OCI-M1 (cell line): ENCODE data around the gene ACVRL1.

Source experiments
- DNase-seq: peaks from one replicate; lab custom pipeline; 2025; lab: John Stamatoyannopoulos, UW

ACVRL1 gene

GRCh38 chr12:51917041-51917590 lies 9.8 kb downstream of the ACVRL1 start:
- DNase-seq, result no peak

- DNase-seq, result peak; percentile 73
Observed at GRCh38 chr12:51917746-51918453, 10.6 kb downstream of the ACVRL1 start.

- no peak for DNase-seq
Observed at GRCh38 chr12:51920046-51920445, 12.7 kb downstream of the ACVRL1 start.

GRCh38 chr12:51921017-51921725 lies 13.9 kb downstream of the ACVRL1 start:
- no peak for DNase-seq

- DNase-seq, result no peak
Observed at GRCh38 chr12:51922146-51922545, 14.8 kb downstream of the ACVRL1 start.

- DNase-seq, result no peak
Observed at GRCh38 chr12:51922762-51923505, 15.6 kb downstream of the ACVRL1 start.

- peak; percentile 62 for DNase-seq
Observed at GRCh38 chr12:51923506-51924365, 16.4 kb downstream of the ACVRL1 start.

GRCh38 chr12:51924551-51925319 lies 17.4 kb downstream of the ACVRL1 start:
- DNase-seq, result no peak

- peak; percentile 46 for DNase-seq
Observed at GRCh38 chr12:51925346-51926063, 18.2 kb downstream of the ACVRL1 start.

GRCh38 chr12:51926064-51926632 lies 18.8 kb downstream of the ACVRL1 start:
- DNase-seq, result peak; percentile 90

- DNase-seq, result peak; percentile 77
Observed at GRCh38 chr12:51926718-51927117, 19.4 kb downstream of the ACVRL1 start.

- DNase-seq, result no peak
Observed at GRCh38 chr12:51932218-51933076, 25.1 kb downstream of the ACVRL1 start.

- DNase-seq, result no peak
Observed at GRCh38 chr12:51934080-51934479, 26.8 kb downstream of the ACVRL1 start.

GRCh38 chr12:51937926-51938325 lies 30.6 kb downstream of the ACVRL1 start:
- no peak for DNase-seq

GRCh38 chr12:51938726-51939125 lies 31.4 kb downstream of the ACVRL1 start:
- no peak for DNase-seq

GRCh38 chr12:51941011-51941581 lies 33.8 kb downstream of the ACVRL1 start:
- DNase-seq, result no peak

GRCh38 chr12:51941604-51942003 lies 34.3 kb downstream of the ACVRL1 start:
- no peak for DNase-seq

- no peak for DNase-seq
Observed at GRCh38 chr12:51942056-51942455, 34.8 kb downstream of the ACVRL1 start.
